Colonic mucosa (tissue), 4 donors: Measurements from ENCODE around the gene CPEB3. TPM values are rescaled to one million over a fixed set of nuclear protein-coding genes. Genes with fewer than 3 reads are reported as not detected.

ENCODE experiments used
- DNase-seq: peaks from one replicate; pipeline ENCODE4 v3.0.0-alpha.2; 2020
- H3K27ac ChIP-seq: fragments of 200-600 bp; one replicate; pipeline ENCODE4 v1.8.0; 2021
- H3K27me3 ChIP-seq: fragments of 200-600 bp; one replicate; pipeline ENCODE4 v1.8.0; 2021
- H3K36me3 ChIP-seq: fragments of 200-600 bp; one replicate; pipeline ENCODE4 v1.8.0; 2021
- H3K4me1 ChIP-seq: fragments of 200-600 bp; one replicate; pipeline ENCODE4 v1.8.0; 2021; ENCODE audit warnings: mild to moderate bottlenecking
- H3K4me3 ChIP-seq: fragments of 200-600 bp; one replicate; pipeline ENCODE4 v1.8.0; 2021
- H3K9ac ChIP-seq, 2 donors: one replicate each; pipeline ENCODE4 v1.7.0; 2013; ENCODE audit warnings: control low read depth in 2 of 2, low read depth in 2 of 2, low read length in 2 of 2
- H3K9me3 ChIP-seq: fragments of 200-600 bp; one replicate; pipeline ENCODE4 v1.8.0; 2021
- intact Hi-C: fragments of 100-400 bp; cut with DNase I; formaldehyde crosslinking; loops from one replicate; pipeline ENCODE4 v1.14.1; 2022
- total RNA-seq, 2 donors: library from RNA; stranded (reverse); fragmentation: NEBNext Ultra II Directional in 1 of 2; extraction: Animal tissue kit (Norgen Biotek cat#: 25700) in 1 of 2; gene quantifications; one replicate each; pipeline ENCODE4 v1.2.1, GENCODE V29; 2021
- TF ChIP-seq, protein P1 (sequence below): fragments of 200-600 bp; IDR thresholded peaks from one replicate; pipeline ENCODE4 v1.8.0; 2022; ENCODE audit warnings: antibody characterized with exemption, mild to moderate bottlenecking
- donor health status: healthy.
- donor health status: DM: no; HTN: no; CAD: no.
- donor health status: DM: no; HTN: no; CAD: no.

CPEB3 gene
- total RNA-seq, 2 donors from 2014 or later: 4.4 to 7.9 TPM

DNA sequence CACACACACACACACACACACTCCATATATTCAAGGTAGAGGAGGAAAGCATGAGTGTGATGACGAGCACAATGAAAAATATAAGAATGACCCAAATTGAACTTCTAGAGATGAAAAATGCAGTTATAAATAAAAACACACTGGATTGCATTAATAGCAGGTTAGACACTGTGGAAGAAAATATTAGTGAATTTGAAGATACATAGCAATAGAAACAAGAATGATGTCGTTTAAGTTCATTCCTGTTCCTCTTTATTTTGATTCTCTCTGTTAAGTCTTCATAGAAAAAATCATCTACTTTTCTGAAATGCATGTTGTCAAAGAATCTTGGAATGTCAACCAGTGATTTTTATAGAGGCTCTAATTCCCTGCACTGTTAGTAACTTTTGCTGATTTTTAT is 288.9 kb downstream of the CPEB3 start:
- Histone ChIP-seq H3K9ac (no peak overlapping the region), H3K4me1 (no peaks in the 10 kb centered on the region), H3K4me3 (no peak overlapping the region), H3K27me3 (no peaks in the 10 kb centered on the region), H3K9me3 (no peaks in the 10 kb centered on the region), H3K27ac (no peak overlapping the region), H3K36me3 (no peaks in the 10 kb centered on the region)
- TF ChIP-seq, protein P1, sequence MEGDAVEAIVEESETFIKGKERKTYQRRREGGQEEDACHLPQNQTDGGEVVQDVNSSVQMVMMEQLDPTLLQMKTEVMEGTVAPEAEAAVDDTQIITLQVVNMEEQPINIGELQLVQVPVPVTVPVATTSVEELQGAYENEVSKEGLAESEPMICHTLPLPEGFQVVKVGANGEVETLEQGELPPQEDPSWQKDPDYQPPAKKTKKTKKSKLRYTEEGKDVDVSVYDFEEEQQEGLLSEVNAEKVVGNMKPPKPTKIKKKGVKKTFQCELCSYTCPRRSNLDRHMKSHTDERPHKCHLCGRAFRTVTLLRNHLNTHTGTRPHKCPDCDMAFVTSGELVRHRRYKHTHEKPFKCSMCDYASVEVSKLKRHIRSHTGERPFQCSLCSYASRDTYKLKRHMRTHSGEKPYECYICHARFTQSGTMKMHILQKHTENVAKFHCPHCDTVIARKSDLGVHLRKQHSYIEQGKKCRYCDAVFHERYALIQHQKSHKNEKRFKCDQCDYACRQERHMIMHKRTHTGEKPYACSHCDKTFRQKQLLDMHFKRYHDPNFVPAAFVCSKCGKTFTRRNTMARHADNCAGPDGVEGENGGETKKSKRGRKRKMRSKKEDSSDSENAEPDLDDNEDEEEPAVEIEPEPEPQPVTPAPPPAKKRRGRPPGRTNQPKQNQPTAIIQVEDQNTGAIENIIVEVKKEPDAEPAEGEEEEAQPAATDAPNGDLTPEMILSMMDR: no peak
- intact Hi-C loops: no loop called here
- no peak for DNase-seq

DNA sequence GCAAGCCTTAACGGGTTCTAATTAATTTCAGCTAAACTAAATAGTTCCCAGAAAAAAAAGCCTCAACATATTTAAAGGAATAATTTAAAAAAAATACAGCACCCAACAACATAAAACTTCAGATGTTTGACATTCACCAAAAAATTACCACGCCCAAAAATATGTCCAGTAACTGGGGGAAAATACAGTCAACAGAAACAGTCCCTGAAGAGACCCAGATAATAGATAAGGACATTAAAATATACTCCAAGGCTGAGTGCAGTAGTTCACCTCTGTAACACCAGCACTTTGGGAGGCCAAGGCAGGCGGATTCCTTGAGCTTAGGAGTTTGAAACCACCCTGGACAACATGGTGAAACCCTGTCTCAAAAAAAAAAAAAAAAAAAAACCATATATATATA is 289.3 kb downstream of the CPEB3 start:
- intact Hi-C loops: no loop called here
- TF ChIP-seq, protein P1: no peak
- no peaks in the 10 kb centered on the region for H3K4me1 ChIP-seq
- H3K9ac ChIP-seq: no peak overlapping the region
- no peak overlapping the region for H3K27ac ChIP-seq
- DNase-seq: no peak
- no peaks in the 10 kb centered on the region for H3K9me3 ChIP-seq
- no peaks in the 10 kb centered on the region for H3K27me3 ChIP-seq
- H3K4me3 ChIP-seq: no peak overlapping the region
- H3K36me3 ChIP-seq: peaks cover 4% of the 10 kb centered on the region

Other genes starting within 250 kb of the CPEB3 start
- 10 to 100 TPM; 37.3 to 42.8 TPM for gene MARCHF5, start 89 bp upstream of the CPEB3 start, total RNA-seq